Measurements from ENCODE around the gene INSL3.

INSL3 gene

GRCh38 chr19:17866964-17867486 is 45.7 kb upstream of the INSL3 start:
- Histone ChIP-seq H3K4me3 (ENCODE audit: low read length) (no peak overlapping the region), H2AFZ (ENCODE audit: low read length) (no peak overlapping the region), H3K4me1 (ENCODE audit: low read length) (no peaks in the 10 kb centered on the region), H3K4me2 (ENCODE audit: low read depth, low read length) (no peak overlapping the region), H3K36me3 (replicated peaks; ENCODE audit: insufficient read depth, low read length) (peaks cover 9% of the 10 kb centered on the region), H3K27me3 (replicated peaks; ENCODE audit: insufficient read depth, low read length) (peaks cover 48% of the 10 kb centered on the region), H3K79me2 (ENCODE audit: low read length) (peaks cover 5% of the 10 kb centered on the region), H4K20me1 (ENCODE audit: insufficient read depth, low read length) (peaks cover 19% of the 10 kb centered on the region), H3K9ac (ENCODE audit: low read length) (no peak overlapping the region), H3F3A (ENCODE audit: insufficient read depth, low read length) (peaks cover 34% of the 10 kb centered on the region), H3K9me2 (replicated peaks; ENCODE audit: insufficient read depth, low read length) (no peaks in the 10 kb centered on the region), H3K27ac (ENCODE audit: low read length) (no peak overlapping the region), H3K9me3 (replicated peaks; ENCODE audit: insufficient read depth, low read length) (no peaks in the 10 kb centered on the region)
- no peak for DNase-seq
- TF ChIP-seq EZH2phosphoT487 (IDR thresholded peaks at IDR 0.05; ENCODE audit: low read length) (no peak), EZH2 (optimal IDR thresholded peaks at IDR 0.05; ENCODE audit: low read depth, low read length) (no peak), CTCF (IDR thresholded peaks at IDR 0.05; ENCODE audit: low read length) (no peak)

- peaks cover 14% of the 10 kb centered on the region for H3K36me3 ChIP-seq (replicated peaks; ENCODE audit: insufficient read depth, low read length)
- H3K4me3 ChIP-seq (ENCODE audit: low read length) = no peak overlapping the region
- H3K79me2 ChIP-seq (ENCODE audit: low read length) = peaks cover 11% of the 10 kb centered on the region
- H3K27ac ChIP-seq (ENCODE audit: low read length) = no peak overlapping the region
- H3K9ac ChIP-seq (ENCODE audit: low read length) = no peak overlapping the region
- TF ChIP-seq EZH2 (optimal IDR thresholded peaks at IDR 0.05; ENCODE audit: low read depth, low read length) (no peak), CTCF (IDR thresholded peaks at IDR 0.05; ENCODE audit: low read length) (no peak), EZH2phosphoT487 (IDR thresholded peaks at IDR 0.05; ENCODE audit: low read length) (no peak)
- peaks cover 25% of the 10 kb centered on the region for H4K20me1 ChIP-seq (ENCODE audit: insufficient read depth, low read length)
- no peak overlapping the region for H3K4me2 ChIP-seq (ENCODE audit: low read depth, low read length)
- peaks cover 44% of the 10 kb centered on the region for H3K27me3 ChIP-seq (replicated peaks; ENCODE audit: insufficient read depth, low read length)
- no peaks in the 10 kb centered on the region for H3K9me3 ChIP-seq (replicated peaks; ENCODE audit: insufficient read depth, low read length)
- no peak for DNase-seq
- 0 out of 2 replicates have a peak, but pooled peaks cover 4% of the 10 kb centered on the region for H3K4me1 ChIP-seq (ENCODE audit: low read length)
- H3F3A ChIP-seq (ENCODE audit: insufficient read depth, low read length) = peaks cover 40% of the 10 kb centered on the region
- no peak overlapping the region for H2AFZ ChIP-seq (ENCODE audit: low read length)
- no peaks in the 10 kb centered on the region for H3K9me2 ChIP-seq (replicated peaks; ENCODE audit: insufficient read depth, low read length)
Observed at GRCh38 chr19:17866312-17866963, 45.1 kb upstream of the INSL3 start.

- Histone ChIP-seq H3K4me3 (ENCODE audit: low read length) (no peak overlapping the region), H2AFZ (ENCODE audit: low read length) (no peak overlapping the region), H3F3A (ENCODE audit: insufficient read depth, low read length) (peaks cover 48% of the 10 kb centered on the region), H4K20me1 (ENCODE audit: insufficient read depth, low read length) (peaks cover 33% of the 10 kb centered on the region), H3K4me2 (ENCODE audit: low read depth, low read length) (no peak overlapping the region), H3K79me2 (ENCODE audit: low read length) (peaks cover 19% of the 10 kb centered on the region), H3K9me2 (replicated peaks; ENCODE audit: insufficient read depth, low read length) (no peaks in the 10 kb centered on the region), H3K36me3 (replicated peaks; ENCODE audit: insufficient read depth, low read length) (peaks cover 15% of the 10 kb centered on the region), H3K9me3 (replicated peaks; ENCODE audit: insufficient read depth, low read length) (no peaks in the 10 kb centered on the region), H3K27ac (ENCODE audit: low read length) (no peak overlapping the region), H3K4me1 (ENCODE audit: low read length) (peaks cover 9% of the 10 kb centered on the region; the same call in 1 of the 2 replicates), H3K27me3 (replicated peaks; ENCODE audit: insufficient read depth, low read length) (peaks cover 36% of the 10 kb centered on the region), H3K9ac (ENCODE audit: low read length) (no peak overlapping the region)
- no peak for DNase-seq
- no peak for TF ChIP-seq EZH2 (optimal IDR thresholded peaks at IDR 0.05; ENCODE audit: low read depth, low read length)
- no peak for TF ChIP-seq EZH2phosphoT487 (IDR thresholded peaks at IDR 0.05; ENCODE audit: low read length)
- TF ChIP-seq CTCF (IDR thresholded peaks at IDR 0.05; ENCODE audit: low read length) = no peak
Observed at GRCh38 chr19:17865364-17866311, 44.3 kb upstream of the INSL3 start.
